ENCODE data around the gene VSNL1.

GRCh38 chr2:17607379-17607778 lies 66.9 kb downstream of the VSNL1 start:
- TF ChIP-seq, protein P1, sequence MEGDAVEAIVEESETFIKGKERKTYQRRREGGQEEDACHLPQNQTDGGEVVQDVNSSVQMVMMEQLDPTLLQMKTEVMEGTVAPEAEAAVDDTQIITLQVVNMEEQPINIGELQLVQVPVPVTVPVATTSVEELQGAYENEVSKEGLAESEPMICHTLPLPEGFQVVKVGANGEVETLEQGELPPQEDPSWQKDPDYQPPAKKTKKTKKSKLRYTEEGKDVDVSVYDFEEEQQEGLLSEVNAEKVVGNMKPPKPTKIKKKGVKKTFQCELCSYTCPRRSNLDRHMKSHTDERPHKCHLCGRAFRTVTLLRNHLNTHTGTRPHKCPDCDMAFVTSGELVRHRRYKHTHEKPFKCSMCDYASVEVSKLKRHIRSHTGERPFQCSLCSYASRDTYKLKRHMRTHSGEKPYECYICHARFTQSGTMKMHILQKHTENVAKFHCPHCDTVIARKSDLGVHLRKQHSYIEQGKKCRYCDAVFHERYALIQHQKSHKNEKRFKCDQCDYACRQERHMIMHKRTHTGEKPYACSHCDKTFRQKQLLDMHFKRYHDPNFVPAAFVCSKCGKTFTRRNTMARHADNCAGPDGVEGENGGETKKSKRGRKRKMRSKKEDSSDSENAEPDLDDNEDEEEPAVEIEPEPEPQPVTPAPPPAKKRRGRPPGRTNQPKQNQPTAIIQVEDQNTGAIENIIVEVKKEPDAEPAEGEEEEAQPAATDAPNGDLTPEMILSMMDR (conservative IDR thresholded peaks at IDR 0.05) = no peak
- TF ChIP-seq ZFX (IDR thresholded peaks at IDR 0.05) = no peak

Measured in C4-2B (cell line).